NCI-H1105 (cell line): ENCODE measurements around the gene FCMR.

Experiments used
- DNase-seq: peaks from one replicate; lab custom pipeline; 2025; lab: John Stamatoyannopoulos, UW

Gene FCMR

GRCh38 chr1:206921772-206922265 lies at the start of gene FCMR:
Gene FCMR (minus strand): TSS chr1:206921941. CDS start chr1:206921854, 87 bp downstream.
- no peak for DNase-seq

GRCh38 chr1:206971029-206971655 lies 49.4 kb upstream of the FCMR start:
- no peak for DNase-seq

- no peak for DNase-seq
These were observed 48.7 kb upstream of the FCMR start, which contains the start of gene FCAMR for GRCh38 chr1:206970446-206970845. Gene FCAMR (minus strand): TSS chr1:206970460. CDS start chr1:206970125, 335 bp downstream.

- no peak for DNase-seq
These were observed 47.3 kb upstream of the FCMR start for GRCh38 chr1:206969090-206969489.

DNA sequence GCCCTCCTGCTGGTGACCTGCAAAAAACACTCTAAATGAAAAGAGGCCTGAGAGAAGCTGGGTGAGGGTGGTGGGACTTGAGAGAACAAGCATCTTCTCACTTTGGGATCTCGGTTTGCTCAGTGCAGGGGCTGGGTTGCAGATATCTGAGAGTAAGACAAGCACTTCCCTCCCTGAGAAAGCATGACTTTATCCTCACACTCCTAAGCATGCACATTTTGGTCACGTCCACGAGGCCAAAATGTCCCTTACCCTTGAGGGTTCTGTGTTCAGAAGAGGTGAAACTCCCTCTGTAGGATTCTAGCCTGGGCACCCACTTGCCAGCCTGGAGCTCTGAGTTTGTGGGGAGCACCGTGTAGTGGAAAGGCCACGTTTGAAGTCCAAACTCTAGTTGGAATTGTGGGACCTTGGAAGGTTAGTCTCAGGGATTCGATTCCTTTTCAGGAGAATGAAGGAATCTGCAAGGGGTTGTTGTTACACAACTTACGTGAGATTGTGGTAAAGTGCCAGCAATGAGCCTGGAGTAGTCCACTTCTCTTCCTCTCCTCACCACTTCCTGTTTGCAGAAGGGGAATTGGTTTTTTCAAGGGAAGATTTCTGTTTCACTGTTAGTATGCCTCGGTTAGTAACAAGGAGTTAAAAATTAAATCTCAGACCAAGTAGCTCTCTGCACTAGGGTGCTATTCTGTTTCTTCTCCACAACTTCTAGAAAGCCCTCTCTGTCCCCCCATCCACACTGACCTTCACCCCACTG lies 45.5 kb upstream of the FCMR start:
- no peak for DNase-seq

DNA sequence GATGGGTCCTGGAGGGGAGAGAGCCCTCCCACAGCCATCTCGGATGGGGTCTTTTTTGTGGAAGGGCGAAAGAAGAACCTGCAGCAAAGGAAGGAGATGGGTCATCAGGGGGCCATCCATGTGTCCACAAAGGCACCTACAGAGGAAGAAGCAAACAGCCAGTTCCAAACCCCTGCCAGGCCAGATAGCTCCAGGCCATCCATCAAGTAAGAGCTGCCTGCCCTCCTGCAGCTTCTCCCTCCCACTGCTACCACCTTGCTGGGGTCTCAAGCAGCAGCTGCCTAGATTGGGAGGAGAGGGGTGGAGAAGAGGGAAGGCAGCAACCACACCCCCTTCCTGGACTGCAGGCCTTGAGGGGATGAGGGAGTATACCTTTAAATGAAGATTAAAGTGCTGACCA lies 44.0 kb upstream of the FCMR start:
- no peak for DNase-seq

- no peak for DNase-seq
These were observed 42.0 kb upstream of the FCMR start for GRCh38 chr1:206963740-206964139.

DNA sequence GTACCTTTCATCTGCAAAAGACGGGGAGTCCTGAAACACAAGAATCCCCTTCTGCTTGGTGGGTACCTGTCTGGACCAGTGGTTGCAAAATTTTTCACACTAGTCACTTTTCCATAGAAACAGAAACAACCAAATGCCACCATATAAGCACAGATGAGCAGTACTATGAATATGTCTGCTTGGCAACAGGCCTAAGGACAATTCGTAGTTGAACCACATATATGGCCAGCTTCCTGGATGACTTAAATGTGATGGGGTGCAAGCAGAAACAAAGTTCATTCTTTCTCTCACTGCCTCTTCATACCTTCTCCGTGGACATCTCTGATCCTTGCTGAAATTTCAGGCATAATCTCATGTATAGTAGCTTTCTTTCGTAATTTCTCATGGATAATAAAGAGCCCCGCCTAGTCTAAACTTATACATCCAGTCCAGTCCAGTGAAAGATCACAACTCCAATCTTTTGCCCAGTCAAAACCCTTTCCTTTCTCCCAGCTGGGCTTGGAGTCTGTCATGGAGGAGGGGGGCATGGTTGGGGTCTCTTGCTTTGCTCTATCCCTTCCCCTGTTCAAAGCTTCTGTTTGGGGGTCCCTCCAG lies 41.5 kb upstream of the FCMR start:
- DNase-seq, result no peak

GRCh38 chr1:206962272-206962671 lies 40.5 kb upstream of the FCMR start:
- DNase-seq, result no peak

- no peak for DNase-seq
These were observed 39.9 kb upstream of the FCMR start for GRCh38 chr1:206961668-206962067.

GRCh38 chr1:206960676-206961386 lies 39.1 kb upstream of the FCMR start:
- DNase-seq, result no peak

DNA sequence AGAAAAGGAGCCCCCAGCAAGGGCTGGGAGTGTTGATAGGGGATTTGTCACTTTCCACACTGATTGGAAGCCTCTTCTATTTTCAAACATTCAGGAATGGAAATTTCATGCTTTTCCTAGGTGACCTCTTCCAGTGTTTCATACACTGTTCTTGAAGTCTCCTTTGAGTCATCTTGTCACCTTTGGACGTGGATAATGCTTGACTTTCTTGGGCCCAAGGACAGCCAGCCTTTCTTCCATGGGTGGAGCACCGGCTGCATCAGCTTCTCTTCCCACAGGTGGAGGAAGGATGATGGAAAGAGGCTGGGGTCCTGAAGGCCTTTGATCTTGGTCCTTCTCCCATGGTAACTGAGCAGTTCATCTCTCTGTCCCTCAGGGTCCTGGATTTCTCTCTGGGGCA lies 36.4 kb upstream of the FCMR start:
- no peak for DNase-seq

DNA sequence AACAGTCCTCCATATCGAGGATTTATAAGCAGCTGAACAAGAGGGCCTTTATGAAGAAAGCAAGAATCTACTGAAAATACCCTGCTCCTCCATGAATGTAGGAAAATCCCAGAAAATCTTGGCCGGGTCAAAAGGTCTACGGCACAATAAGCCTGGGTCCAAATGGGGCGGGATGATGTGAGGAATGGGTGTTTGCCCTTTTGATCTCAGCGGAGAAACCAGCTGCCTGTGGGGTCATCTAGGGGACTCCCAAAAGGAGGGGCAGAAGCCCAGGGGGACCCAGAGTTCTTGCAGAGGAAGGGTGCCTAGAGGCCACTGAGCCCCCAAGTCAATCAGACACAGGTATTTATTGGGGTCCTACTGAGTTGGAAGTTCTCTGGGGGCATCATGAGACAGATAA lies 35.9 kb upstream of the FCMR start:
- no peak for DNase-seq

- no peak for DNase-seq
These were observed 34.0 kb upstream of the FCMR start for GRCh38 chr1:206955476-206956451.

DNA sequence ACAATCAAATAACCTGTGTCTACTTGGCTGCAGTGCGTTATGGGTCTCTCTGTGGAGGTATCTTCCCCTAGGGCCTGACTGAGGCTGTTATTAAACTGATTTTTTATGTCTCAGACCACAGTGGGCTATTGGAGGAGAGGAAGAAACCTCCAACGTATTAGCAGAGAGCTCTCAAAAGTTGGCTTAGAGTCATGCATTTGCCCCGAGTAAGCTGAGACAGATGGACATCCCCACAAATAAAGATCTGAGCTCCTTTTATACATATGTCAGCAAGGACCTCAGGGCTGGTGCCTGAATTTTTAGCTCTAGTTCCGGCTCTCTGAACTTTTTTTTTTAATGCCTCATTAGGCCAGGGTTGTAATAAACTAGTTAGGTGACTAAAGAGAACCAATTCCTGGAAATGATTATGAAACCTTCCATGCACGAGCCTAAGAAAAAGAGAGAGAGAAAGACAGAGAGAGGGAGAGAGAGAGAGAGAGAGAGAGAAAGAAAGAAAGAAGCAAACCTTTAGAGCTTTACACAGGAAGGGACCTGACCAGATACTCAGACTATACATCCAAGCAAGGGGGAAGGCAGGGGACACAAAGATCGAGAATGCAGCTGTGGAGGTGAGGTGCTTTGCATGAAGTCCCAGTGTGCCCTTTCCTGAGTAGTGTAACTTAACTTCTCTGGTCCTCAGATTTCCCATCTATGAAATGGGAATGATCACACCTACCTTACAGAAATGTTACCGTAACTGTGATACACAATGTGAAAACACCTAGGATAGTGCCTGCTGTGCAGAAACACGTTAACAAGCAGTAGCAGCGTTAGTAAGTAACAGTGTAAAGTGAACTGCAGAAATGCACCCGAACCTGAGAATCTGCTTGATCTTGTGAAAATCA lies 33.0 kb upstream of the FCMR start:
- no peak for DNase-seq

DNA sequence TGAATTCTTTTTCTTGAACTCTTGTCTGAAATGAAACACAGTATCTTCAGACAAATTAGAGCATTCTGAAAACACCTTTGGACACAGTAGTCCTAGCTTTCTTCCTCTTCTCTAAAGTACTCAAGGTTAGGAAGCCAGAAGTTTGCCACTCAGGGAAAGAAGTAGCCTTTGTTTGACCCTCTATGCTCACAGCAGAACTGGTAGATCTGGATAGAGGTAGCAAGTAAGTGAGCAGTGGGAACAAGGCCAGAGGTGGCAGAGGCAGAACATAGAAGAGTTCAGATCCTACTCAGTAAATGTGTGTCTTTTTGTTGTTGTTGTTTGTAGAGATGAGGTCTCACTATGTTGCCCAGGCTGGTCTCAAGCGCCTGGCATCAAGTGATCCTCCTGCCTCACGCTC lies 31.9 kb upstream of the FCMR start:
- no peak for DNase-seq

DNA sequence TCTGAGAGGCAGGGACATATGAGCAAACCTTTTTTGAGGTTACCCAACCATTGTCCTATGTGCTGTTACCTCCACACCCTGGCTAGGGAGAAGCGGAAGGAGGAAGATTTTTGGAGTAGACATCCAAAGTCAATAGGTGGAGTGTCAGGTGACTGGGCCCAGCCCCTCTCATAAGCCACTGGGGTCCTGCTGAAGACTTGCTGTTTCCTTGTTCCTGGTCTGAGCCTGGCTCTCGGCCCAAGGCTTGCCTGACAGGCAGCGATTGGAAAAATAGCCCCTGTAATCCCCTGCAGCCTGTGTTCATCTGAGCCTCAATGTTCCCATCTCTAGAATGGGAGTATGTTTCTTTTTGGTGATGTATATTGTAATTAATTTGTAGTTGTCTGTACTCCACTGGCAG lies 31.4 kb upstream of the FCMR start:
- DNase-seq, result no peak

DNA sequence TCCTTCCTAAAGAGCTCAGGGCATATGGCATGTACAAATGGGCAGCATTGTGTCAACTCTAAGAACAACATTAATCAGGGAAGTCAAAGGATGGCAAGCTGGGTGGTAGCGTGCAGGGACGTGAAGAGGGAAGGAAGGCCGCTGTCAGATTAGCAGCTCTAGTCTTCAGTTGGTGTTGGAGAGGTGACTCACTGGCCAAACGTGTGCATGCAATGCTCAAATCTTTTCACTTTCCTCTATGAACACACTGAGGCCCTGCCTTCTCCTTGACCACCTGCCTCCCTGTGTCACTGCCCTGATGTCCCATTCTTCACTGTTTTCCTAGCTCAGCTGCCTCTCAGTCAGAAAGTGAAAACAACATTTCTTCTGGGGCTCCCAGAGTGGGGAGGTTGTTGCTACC lies 30.4 kb upstream of the FCMR start:
- no peak for DNase-seq

DNA sequence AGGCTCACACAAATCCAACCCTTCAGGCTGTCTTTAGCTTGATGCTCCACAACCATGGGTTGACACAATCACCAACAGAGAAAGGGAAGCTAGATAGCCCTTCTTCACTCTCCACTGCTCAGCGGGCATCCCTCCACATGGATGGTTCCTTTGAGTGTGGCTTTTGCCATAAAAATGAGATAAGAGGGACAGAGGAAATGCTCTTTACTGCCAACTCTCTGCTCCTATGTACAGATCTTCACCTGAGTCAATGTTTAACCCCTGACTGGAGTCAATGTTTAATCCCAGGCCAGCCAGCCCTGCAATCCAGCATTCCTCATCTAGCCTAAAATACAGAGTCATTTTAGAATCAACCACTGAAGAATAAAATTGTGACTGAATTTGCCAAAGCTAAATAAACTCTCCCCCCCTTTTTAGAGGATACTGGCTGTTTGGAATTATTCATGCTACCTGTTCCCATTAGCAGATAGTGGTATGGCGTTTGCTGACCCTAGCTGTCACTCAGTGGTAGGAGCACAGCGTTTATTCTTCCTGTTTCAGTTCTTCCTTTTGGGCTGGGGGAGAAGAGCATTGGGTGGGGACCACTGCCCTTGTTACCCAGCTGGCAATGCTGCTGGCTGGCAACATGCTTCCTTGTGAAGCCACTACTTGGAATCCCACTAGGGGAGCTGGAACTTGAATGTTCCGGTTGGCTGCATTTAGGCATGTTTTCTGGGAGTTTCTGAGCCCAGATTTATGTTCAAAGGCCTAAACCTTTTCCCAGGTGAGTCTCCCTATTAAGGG lies 29.8 kb upstream of the FCMR start:
- DNase-seq, result no peak
